Activated effector memory CD4-positive, alpha-beta T cell treated with Interleukin-2 at 50 U/mL for 16 hours (primary cell): ENCODE results near the gene GRHL1.
"Not testable (repeated sequence)": the region's sequence is repeated elsewhere in the genome, so short reads cannot be mapped to it uniquely, and the experiment has no call there.

ENCODE experiments used
- DNase-seq: peaks from one replicate; pipeline ENCODE4 v3.0.0-alpha.2; 2020

GRHL1 gene

GRCh38 chr2:10030311-10030736 is 78.8 kb downstream of the GRHL1 start:
- no peak for DNase-seq

GRCh38 chr2:10030798-10031197 is 79.3 kb downstream of the GRHL1 start:
- DNase-seq: not testable (repeated sequence)

- no peak for DNase-seq
Measured at GRCh38 chr2:10031886-10032745, 80.6 kb downstream of the GRHL1 start.

- no peak for DNase-seq
Measured at GRCh38 chr2:10032746-10033105, 81.2 kb downstream of the GRHL1 start.

GRCh38 chr2:10033251-10034006 is 81.9 kb downstream of the GRHL1 start:
- DNase-seq: no peak

- no peak for DNase-seq
Measured at GRCh38 chr2:10034333-10035052, 83.0 kb downstream of the GRHL1 start.

- no peak for DNase-seq
Measured at GRCh38 chr2:10035053-10035422, 83.5 kb downstream of the GRHL1 start.

- DNase-seq: no peak
Measured at GRCh38 chr2:10035633-10036032, 84.1 kb downstream of the GRHL1 start.

GRCh38 chr2:10036095-10036884 is 84.8 kb downstream of the GRHL1 start:
- DNase-seq: peak; percentile 23

- DNase-seq: no peak
Measured at GRCh38 chr2:10038123-10038522, 86.6 kb downstream of the GRHL1 start.

GRCh38 chr2:10038716-10039115 is 87.2 kb downstream of the GRHL1 start:
- DNase-seq: no peak

- DNase-seq: no peak
Measured at GRCh38 chr2:10039658-10040410, 88.3 kb downstream of the GRHL1 start.

- DNase-seq: no peak
Measured at GRCh38 chr2:10041711-10042110, 90.2 kb downstream of the GRHL1 start.

GRCh38 chr2:10042301-10043161 is 91.0 kb downstream of the GRHL1 start:
- DNase-seq: peak; percentile 26

GRCh38 chr2:10043256-10043905 is 91.9 kb downstream of the GRHL1 start, which contains the start of gene KLF11:
TSS of gene KLF11 (plus strand) at chr2:10043550. CDS start at chr2:10043717, 167 bp downstream.
- peak; percentile 78 for DNase-seq

- DNase-seq: peak; percentile 82
Measured at GRCh38 chr2:10043906-10044601, 92.6 kb downstream of the GRHL1 start.

GRCh38 chr2:10045561-10046355 is 94.3 kb downstream of the GRHL1 start:
- no peak for DNase-seq

GRCh38 chr2:10046931-10047330 is 95.4 kb downstream of the GRHL1 start:
- DNase-seq: no peak
